Ovary (tissue), 9 donors: ENCODE measurements around the gene MAPK6. TPM values are rescaled to one million over a fixed set of nuclear protein-coding genes. Genes with fewer than 3 reads are reported as not detected.

Source experiments
- DNase-seq, 5 donors: peaks; one replicate each; pipeline ENCODE4 v3.0.0-alpha.2; 2019 to 2020
- H3K27ac ChIP-seq, 2 donors: fragments of 200-600 bp; one replicate each; pipeline versions ENCODE4 v1.5.1 to v1.8.0; 2019 to 2022
- H3K27me3 ChIP-seq: fragments of 200-600 bp; one replicate; pipeline ENCODE4 v1.8.0; 2022
- H3K36me3 ChIP-seq: fragments of 200-600 bp; sonication (generic); one replicate; pipeline ENCODE4 v1.5.1; 2019
- H3K4me1 ChIP-seq: one replicate; pipeline ENCODE4 v1.8.1; 2013; ENCODE audit warnings: mild to moderate bottlenecking, moderate library complexity; ENCODE audit not compliant: insufficient read depth
- H3K4me3 ChIP-seq: fragments of 200-600 bp; sonication (generic); one replicate; pipeline ENCODE4 v1.5.1; 2017
- H3K9me3 ChIP-seq, 2 donors: fragments of 200-600 bp in 1 of 2; sonication (generic) in 1 of 2; one replicate each; pipeline versions ENCODE4 v1.5.1 to v1.8.1; 2013 to 2019; ENCODE audit warnings: mild to moderate bottlenecking in 1 of 2, moderate library complexity in 1 of 2
- CTCF ChIP-seq, 3 donors: fragments of 450-650 bp in 2 of 3; fragments of 200-600 bp in 1 of 3; IDR thresholded peaks; one replicate each; pipeline versions ENCODE4 v1.5.1 to v1.8.0; 2016 to 2022; ENCODE audit warnings: antibody characterized with exemption in 3 of 3, mild to moderate bottlenecking in 1 of 3
- EP300 ChIP-seq: sonication (generic); formaldehyde crosslinking; IDR thresholded peaks from one replicate; pipeline ENCODE4 v1.6.1; 2017; ENCODE audit warnings: antibody characterized with exemption
- POLR2A ChIP-seq: fragments of 450-650 bp; IDR thresholded peaks from one replicate; pipeline ENCODE4 v1.6.1; 2017; ENCODE audit warnings: antibody characterized with exemption, mild to moderate bottlenecking, moderate library complexity
- WGBS, 3 donors: extraction: QIAGEN DNeasy Blood & Tissue Kit in 1 of 3; methylation state at CpG; one replicate each; pipeline versions ENCODE4 v1.1.5 to v1.1.7; 2013 to 2017; 5-methylcytosine and 5-hydroxymethylcytosine counted together
- intact Hi-C, 4 donors: fragments of 100-400 bp; cut with DNase I; formaldehyde crosslinking; loops; one replicate each; pipeline versions ENCODE4 v1.11.0 to v1.15.1; 2022 to 2023
- polyA plus RNA-seq, 2 donors: library from polyadenylated mRNA; stranded (reverse); fragments of 200-250 nt in 1 of 2; fragments of 350-450 nt in 1 of 2; fragmentation: Illumina TruSeq in 1 of 2; extraction: RNeasy Lipid Tissue Mini Kit (QIAGEN cat#74804) in 1 of 2; gene quantifications; one replicate each; pipeline ENCODE4 v1.2.3, GENCODE V29; 2013 to 2014
- total RNA-seq, 7 donors: library from RNA; depleted of rRNA in 2 of 7; stranded (reverse); fragments of >200 nt in 2 of 7; fragmentation: NEBNext Ultra II Directional in 3 of 7; extraction: Animal tissue kit (Norgen Biotek cat#: 25700) in 3 of 7; gene quantifications; one replicate each; pipeline versions ENCODE4 v1.1.0 to v1.2.4, GENCODE V29; 2016 to 2023
- donor health status: DM: no; HTN: no; CAD: no; lungs with moderate emphysema.
- donor health status: DM: no; HTN: no; CAD: no.
- donor health status: Bipolar disorder and iron deficiency.
- donor health status: DM: yes; HTN: yes; CAD: no.
- donor health status: DM: no; HTN: no; CAD: no.
- donor health status: DM: yes; HTN: yes; CAD: no.

Gene MAPK6
- total and polyA plus RNA-seq, 9 donors = 5.9 to 24.5 (median 19.8) TPM

GRCh38 chr15:52021892-52022540 lies 3.0 kb downstream of the MAPK6 start:
- intact Hi-C loops = no loop called here
- 57 to 62% (median 60%) methylated on average over 10 of the region's 10 CpGs for WGBS, 3 donors
- peaks cover 6% of the 10 kb centered on the region for H3K4me1 ChIP-seq

GRCh38 chr15:52023169-52023922 lies 4.3 kb downstream of the MAPK6 start:
- Histone ChIP-seq H3K27ac (no peak overlapping the region), H3K27me3 (no peaks in the 10 kb centered on the region), H3K4me3 (no peak overlapping the region), H3K9me3 (no peaks in the 10 kb centered on the region), H3K36me3 (no peaks in the 10 kb centered on the region), H3K4me1 (peaks cover 6% of the 10 kb centered on the region)
- intact Hi-C loops = no loop called here
- WGBS, 3 donors = 96 to 98% (median 98%) methylated on average over 13 of the region's 13 CpGs
- no peak for TF ChIP-seq EP300
- TF ChIP-seq POLR2A = no peak
- TF ChIP-seq CTCF (IDR thresholded peaks at IDR 0.05) = no peak
- DNase-seq = no peak

More at GRCh38 chr15:52021892-52022540, 3.0 kb downstream of the MAPK6 start:
- no peaks in the 10 kb centered on the region for H3K27me3 ChIP-seq
- no peak for DNase-seq
- TF ChIP-seq POLR2A (no peak), CTCF (IDR thresholded peaks at IDR 0.05) (no peak), EP300 (no peak)
- H3K4me3 ChIP-seq = no peak overlapping the region
- no peaks in the 10 kb centered on the region for H3K9me3 ChIP-seq
- H3K36me3 ChIP-seq = no peaks in the 10 kb centered on the region
- no peak overlapping the region for H3K27ac ChIP-seq

- TF ChIP-seq CTCF (IDR thresholded peaks at IDR 0.05) (no peak), POLR2A (no peak), EP300 (no peak)
- intact Hi-C loops = no loop called here
- Histone ChIP-seq H3K4me1 (no peaks in the 10 kb centered on the region), H3K36me3 (no peaks in the 10 kb centered on the region), H3K9me3 (no peaks in the 10 kb centered on the region), H3K27me3 (no peaks in the 10 kb centered on the region), H3K27ac (no peak overlapping the region), H3K4me3 (no peak overlapping the region)
- DNase-seq = no peak
- WGBS, 3 donors = 89 to 94% (median 90%) methylated on average over 5 of the region's 5 CpGs
Observed at GRCh38 chr15:52028431-52029093, 9.5 kb downstream of the MAPK6 start.

- no peak overlapping the region for H3K27ac ChIP-seq
- no peaks in the 10 kb centered on the region for H3K4me1 ChIP-seq
- intact Hi-C loops = no loop called here
Observed at GRCh38 chr15:52030010-52030409, 11.0 kb downstream of the MAPK6 start.

More at GRCh38 chr15:52030010-52030409, 11.0 kb downstream of the MAPK6 start:
- DNase-seq = no peak
- no peak for TF ChIP-seq EP300
- no peak for TF ChIP-seq CTCF (IDR thresholded peaks at IDR 0.05)
- no peak for TF ChIP-seq POLR2A
- Histone ChIP-seq H3K36me3 (no peaks in the 10 kb centered on the region), H3K27me3 (no peaks in the 10 kb centered on the region), H3K9me3 (no peaks in the 10 kb centered on the region), H3K4me3 (no peak overlapping the region)
- 85 to 89% (median 89%) methylated on average over 2 of the region's 2 CpGs for WGBS, 3 donors
